RWPE1 (cell line): ENCODE measurements around the gene FGF22.
"Not testable (repeated sequence)": the region's sequence is repeated elsewhere in the genome, so short reads cannot be mapped to it uniquely, and the experiment has no call there.

Source experiments
- CTCF ChIA-PET: fragments of 350-600 bp; sonication (Branson Sonifier 250); formaldehyde crosslinking; extraction: SDS; loops from one replicate; lab custom pipeline; 2021; lab: Yijun Ruan, JAX
- POLR2A ChIA-PET: fragments of 400-600 bp; formaldehyde crosslinking; extraction: SDS; loops from one replicate; lab custom pipeline; 2020; ENCODE audit warnings: antibody characterized with exemption; ENCODE audit not compliant: low non-redundant PET; lab: Yijun Ruan, JAX
- DNase-seq: peaks from one replicate; pipeline ENCODE4 v3.0.0; 2012; ENCODE audit warnings: low spot score
- H3K27ac ChIP-seq: fragments of 450-650 bp; 2 replicates; pipeline ENCODE4 v1.5.1; 2017
- TF ChIP-seq, protein P1 (sequence below): fragments of 450-650 bp; conservative IDR thresholded peaks from 2 replicates; pipeline ENCODE4 v1.5.1; 2017; ENCODE audit warnings: low read depth, mild to moderate bottlenecking

The FGF22 gene

DNA sequence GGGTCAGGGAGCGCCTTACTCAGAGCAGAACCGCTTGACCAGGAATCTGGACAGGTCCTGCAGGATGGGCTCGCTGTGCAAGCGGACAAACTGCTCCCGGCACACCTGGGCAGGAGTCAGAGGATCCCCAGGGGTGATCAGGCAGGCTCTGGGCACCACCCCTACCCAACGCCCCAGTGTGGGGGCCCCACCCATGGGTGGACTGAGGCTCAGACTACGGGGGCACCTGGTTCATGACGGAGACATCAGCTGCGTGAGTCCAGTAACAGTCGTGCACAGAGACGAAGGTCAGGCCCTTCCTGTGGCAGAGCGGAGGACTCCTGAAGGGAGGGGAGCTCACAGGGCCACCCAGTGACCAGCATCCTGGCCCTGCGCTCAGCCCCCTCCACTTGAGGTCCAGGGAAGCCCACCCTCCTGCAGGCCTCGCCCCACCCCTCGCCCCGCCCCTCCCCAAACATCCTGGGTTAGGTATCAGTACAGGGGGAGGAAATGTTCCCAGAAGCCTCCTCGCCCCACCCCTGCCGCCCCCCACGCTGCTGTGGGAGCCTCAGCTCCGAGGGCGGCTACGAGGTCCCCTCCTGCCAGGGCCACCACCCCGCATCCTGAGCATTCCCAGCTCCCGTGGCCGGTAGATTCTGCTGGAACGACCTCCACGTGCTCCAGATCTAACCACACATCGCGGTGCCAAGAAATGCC, 22.0 kb upstream of the FGF22 start:
- ChIA-PET POLR2A (no interaction called here), CTCF (no interaction called here)
- no peak for DNase-seq
- no peak overlapping the region for H3K27ac ChIP-seq
- TF ChIP-seq, protein P1, sequence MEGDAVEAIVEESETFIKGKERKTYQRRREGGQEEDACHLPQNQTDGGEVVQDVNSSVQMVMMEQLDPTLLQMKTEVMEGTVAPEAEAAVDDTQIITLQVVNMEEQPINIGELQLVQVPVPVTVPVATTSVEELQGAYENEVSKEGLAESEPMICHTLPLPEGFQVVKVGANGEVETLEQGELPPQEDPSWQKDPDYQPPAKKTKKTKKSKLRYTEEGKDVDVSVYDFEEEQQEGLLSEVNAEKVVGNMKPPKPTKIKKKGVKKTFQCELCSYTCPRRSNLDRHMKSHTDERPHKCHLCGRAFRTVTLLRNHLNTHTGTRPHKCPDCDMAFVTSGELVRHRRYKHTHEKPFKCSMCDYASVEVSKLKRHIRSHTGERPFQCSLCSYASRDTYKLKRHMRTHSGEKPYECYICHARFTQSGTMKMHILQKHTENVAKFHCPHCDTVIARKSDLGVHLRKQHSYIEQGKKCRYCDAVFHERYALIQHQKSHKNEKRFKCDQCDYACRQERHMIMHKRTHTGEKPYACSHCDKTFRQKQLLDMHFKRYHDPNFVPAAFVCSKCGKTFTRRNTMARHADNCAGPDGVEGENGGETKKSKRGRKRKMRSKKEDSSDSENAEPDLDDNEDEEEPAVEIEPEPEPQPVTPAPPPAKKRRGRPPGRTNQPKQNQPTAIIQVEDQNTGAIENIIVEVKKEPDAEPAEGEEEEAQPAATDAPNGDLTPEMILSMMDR, result no peak

DNA sequence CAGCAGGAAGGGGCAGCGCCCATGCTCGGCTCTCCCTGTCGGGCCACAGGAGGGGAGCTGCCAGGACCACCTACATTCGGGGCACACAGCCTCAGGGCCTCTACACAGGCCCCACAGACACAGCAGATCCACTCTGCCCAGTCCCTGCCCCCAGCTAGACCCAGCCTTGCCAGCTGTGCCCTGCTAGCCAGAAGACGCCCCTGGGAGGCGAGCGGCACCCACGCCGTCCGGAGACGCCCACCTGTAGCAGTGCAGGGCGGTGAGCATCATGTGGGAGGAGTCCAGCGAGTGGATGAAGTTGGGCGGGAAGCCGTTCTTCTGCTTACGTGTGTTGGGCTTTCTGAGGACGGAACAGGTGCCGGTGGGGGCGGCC, 21.4 kb upstream of the FGF22 start:
- DNase-seq, result no peak
- ChIA-PET CTCF (no interaction called here), POLR2A (no interaction called here)
- TF ChIP-seq, protein P1, result no peak
- no peak overlapping the region for H3K27ac ChIP-seq

DNA sequence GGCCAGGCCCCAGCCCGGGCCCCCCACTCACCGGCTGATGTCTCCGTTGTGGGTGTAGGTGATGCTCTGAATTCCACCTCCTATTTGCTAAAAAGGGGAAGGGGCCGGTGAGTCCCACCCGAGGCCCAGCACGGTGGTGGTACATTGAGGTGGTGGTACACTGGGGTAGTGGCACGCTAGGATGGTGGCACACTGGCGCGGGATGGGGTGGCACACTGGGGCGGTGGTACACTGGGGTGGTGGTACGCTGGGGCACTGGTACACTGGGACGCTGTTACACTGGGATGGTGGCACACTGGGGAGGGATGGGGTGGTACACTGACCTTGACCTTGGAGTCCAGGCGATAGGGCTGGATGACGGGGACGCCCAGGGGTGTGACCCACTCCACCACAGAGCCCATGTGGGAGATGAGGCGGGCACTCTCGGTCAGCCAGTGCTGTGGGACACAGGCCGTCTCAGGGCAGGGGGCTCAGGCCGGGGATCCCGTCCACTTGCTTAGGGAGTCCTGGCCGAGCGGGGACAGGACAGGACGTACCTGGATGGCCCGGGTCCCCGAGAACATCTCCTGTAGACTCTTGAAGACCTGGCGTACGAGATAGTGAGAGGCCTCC, 20.9 kb upstream of the FGF22 start:
- TF ChIP-seq, protein P1, result no peak
- H3K27ac ChIP-seq, result no peak overlapping the region
- DNase-seq, result no peak
- POLR2A ChIA-PET, result no interaction called here
- CTCF ChIA-PET, result no interaction called here

DNA sequence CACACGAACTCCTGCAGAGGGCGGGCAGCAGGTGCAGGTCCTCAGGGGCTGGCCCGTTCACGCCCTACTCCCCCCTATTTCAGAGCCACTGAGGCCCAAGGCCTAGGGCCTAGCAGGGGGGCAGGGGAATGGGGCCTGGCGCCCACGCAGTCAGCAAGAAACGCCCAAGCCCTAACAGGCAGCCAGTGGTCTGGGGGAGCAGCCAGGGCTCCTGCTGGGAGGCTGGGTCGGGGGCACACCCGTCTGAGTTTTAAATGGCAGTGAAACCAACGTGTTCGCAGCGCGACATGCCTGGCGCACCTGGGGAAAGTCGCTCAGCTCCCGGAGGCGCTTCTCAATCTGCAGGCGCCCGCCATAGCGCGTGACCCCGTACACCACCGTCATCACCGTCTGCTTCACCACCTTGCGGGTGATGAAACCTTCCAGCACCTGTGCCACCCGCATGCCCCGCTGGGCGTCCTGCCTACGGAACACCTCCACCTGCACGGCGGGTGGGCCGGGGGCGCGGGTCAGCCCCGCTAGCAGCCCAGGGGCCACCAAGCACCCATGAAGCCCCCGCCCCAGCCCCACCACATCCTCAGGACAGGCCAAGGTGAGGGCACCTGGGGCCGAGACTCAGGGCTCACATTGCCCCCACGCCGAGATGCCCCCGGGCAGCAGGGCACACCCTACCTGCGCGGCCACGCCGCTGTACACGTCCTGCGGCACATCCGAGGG, 20.2 kb upstream of the FGF22 start:
- POLR2A ChIA-PET, result no interaction called here
- H3K27ac ChIP-seq, result no peak overlapping the region
- CTCF ChIA-PET, result interaction anchor here (0.7 kb wide), 1 partner anchor 68 kb away, joined by 3 read pairs; no protein-coding TSS in a partner anchor
- TF ChIP-seq, protein P1, result no peak
- no peak for DNase-seq

DNA sequence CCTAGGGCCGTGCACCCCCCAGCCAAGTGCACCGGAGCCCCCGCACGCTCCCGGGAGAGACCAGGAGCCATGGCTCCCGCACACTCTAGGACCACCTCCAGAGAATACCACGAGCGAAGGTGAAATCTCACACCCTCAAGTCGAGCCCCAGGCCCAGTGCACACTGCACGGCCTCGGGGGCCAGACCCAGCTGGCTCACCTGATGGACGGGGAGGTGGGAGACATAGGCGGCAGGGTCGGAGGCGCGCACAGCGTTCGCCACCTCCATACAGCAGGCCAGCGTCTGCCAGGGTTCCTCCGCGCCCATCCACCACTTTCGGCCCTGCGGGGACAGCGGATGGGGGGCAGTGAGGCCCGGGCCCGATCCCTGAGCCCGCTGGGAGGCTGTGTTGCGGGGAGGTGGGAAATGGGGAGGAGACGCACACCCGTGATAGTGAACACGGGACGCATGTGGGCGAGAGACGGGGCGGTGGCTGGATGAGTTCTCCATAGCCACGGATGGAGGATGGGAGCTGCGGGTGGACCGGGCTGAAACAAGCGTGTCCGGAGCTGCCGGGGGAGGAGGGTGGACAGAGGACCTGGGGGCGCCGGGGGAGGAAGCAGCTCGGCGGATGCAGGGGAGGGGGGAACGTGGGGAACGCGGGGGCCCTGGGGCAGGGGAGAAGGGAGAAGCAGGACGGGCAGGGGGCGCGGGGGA, 19.4 kb upstream of the FGF22 start:
- TF ChIP-seq, protein P1, result no peak
- ChIA-PET CTCF (interaction anchor here (0.7 kb wide), 1 partner anchor 69 kb away, joined by 3 read pairs; no protein-coding TSS in a partner anchor), POLR2A (no interaction called here)
- no peak for DNase-seq
- no peak overlapping the region for H3K27ac ChIP-seq

DNA sequence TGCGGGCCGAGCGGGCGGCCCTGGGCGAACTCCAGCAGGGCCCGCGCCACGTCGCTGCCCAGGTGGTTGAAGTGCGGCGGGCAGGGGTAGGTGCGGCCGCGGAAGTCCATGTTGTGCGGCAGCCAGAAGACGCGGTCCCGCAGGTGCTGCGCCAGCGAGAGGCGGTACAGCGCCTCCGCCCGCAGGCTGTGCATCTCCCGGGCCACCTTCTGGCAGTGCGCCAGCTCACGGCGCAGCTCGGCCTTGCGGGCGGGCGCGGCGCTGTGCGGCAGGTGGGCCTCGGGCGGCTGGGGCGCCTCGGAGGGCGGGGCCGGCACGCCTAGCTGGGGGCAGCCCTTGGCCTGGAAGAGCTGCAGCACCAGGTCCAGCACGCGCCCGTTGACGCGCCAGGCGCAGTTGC, 18.5 kb upstream of the FGF22 start:
- DNase-seq, CTCF ChIA-PET, H3K27ac ChIP-seq, POLR2A ChIA-PET: not testable (repeated sequence)
